ENCODE measurements around the gene RAB3IP.

RAB3IP gene

GRCh38 chr12:69712826-69713225, 25.8 kb upstream of the RAB3IP start:
- Histone ChIP-seq H3K4me1 (ENCODE audit: insufficient read depth, poor library complexity, severe bottlenecking) (no peaks in the 10 kb centered on the region), H3K27ac (ENCODE audit: poor library complexity, severe bottlenecking) (no peak overlapping the region), H3K9me3 (ENCODE audit: severe bottlenecking) (no peaks in the 10 kb centered on the region), H3K27me3 (ENCODE audit: insufficient read depth, poor library complexity, severe bottlenecking) (no peaks in the 10 kb centered on the region), H3K4me3 (ENCODE audit: severe bottlenecking) (no peak overlapping the region), H3K36me3 (ENCODE audit: low read depth) (no peaks in the 10 kb centered on the region)
- no peak for TF ChIP-seq CTCF (IDR thresholded peaks at IDR 0.05; ENCODE audit: poor library complexity, severe bottlenecking)
- no peak for ATAC-seq (ENCODE audit: low read depth)
- DNase-seq (ENCODE audit: low spot score): no peak

- H3K27me3 ChIP-seq (ENCODE audit: insufficient read depth, poor library complexity, severe bottlenecking): no peaks in the 10 kb centered on the region
- TF ChIP-seq CTCF (IDR thresholded peaks at IDR 0.05; ENCODE audit: poor library complexity, severe bottlenecking): no peak
- no peaks in the 10 kb centered on the region for H3K36me3 ChIP-seq (ENCODE audit: low read depth)
- no peaks in the 10 kb centered on the region for H3K4me1 ChIP-seq (ENCODE audit: insufficient read depth, poor library complexity, severe bottlenecking)
- no peak overlapping the region for H3K27ac ChIP-seq (ENCODE audit: poor library complexity, severe bottlenecking)
- H3K4me3 ChIP-seq (ENCODE audit: severe bottlenecking): no peak overlapping the region
- H3K9me3 ChIP-seq (ENCODE audit: severe bottlenecking): no peaks in the 10 kb centered on the region
- DNase-seq (ENCODE audit: low spot score) (no peak), ATAC-seq (ENCODE audit: low read depth) (no peak)
Observed at GRCh38 chr12:69714542-69714941, 24.1 kb upstream of the RAB3IP start.

GRCh38 chr12:69719336-69720316, 19.0 kb upstream of the RAB3IP start:
- Histone ChIP-seq H3K27me3 (ENCODE audit: insufficient read depth, poor library complexity, severe bottlenecking) (no peaks in the 10 kb centered on the region), H3K27ac (ENCODE audit: poor library complexity, severe bottlenecking) (no peak overlapping the region), H3K36me3 (ENCODE audit: low read depth) (no peaks in the 10 kb centered on the region), H3K9me3 (ENCODE audit: severe bottlenecking) (no peaks in the 10 kb centered on the region), H3K4me3 (ENCODE audit: severe bottlenecking) (no peak overlapping the region), H3K4me1 (ENCODE audit: insufficient read depth, poor library complexity, severe bottlenecking) (no peaks in the 10 kb centered on the region)
- ATAC-seq (ENCODE audit: low read depth) (no peak), DNase-seq (ENCODE audit: low spot score) (no peak)
- TF ChIP-seq CTCF (IDR thresholded peaks at IDR 0.05; ENCODE audit: poor library complexity, severe bottlenecking): no peak

- Histone ChIP-seq H3K27ac (ENCODE audit: poor library complexity, severe bottlenecking) (no peak overlapping the region), H3K36me3 (ENCODE audit: low read depth) (no peaks in the 10 kb centered on the region), H3K4me1 (ENCODE audit: insufficient read depth, poor library complexity, severe bottlenecking) (no peaks in the 10 kb centered on the region), H3K4me3 (ENCODE audit: severe bottlenecking) (no peak overlapping the region), H3K9me3 (ENCODE audit: severe bottlenecking) (no peaks in the 10 kb centered on the region), H3K27me3 (ENCODE audit: insufficient read depth, poor library complexity, severe bottlenecking) (no peaks in the 10 kb centered on the region)
- ATAC-seq (ENCODE audit: low read depth) (no peak), DNase-seq (ENCODE audit: low spot score) (no peak)
- no peak for TF ChIP-seq CTCF (IDR thresholded peaks at IDR 0.05; ENCODE audit: poor library complexity, severe bottlenecking)
Observed at GRCh38 chr12:69720750-69721149, 17.9 kb upstream of the RAB3IP start.

GRCh38 chr12:69726922-69727321, 11.7 kb upstream of the RAB3IP start:
- ATAC-seq (ENCODE audit: low read depth): no peak
- DNase-seq (ENCODE audit: low spot score): no peak
- Histone ChIP-seq H3K4me1 (ENCODE audit: insufficient read depth, poor library complexity, severe bottlenecking) (peaks cover 3% of the 10 kb centered on the region), H3K27me3 (ENCODE audit: insufficient read depth, poor library complexity, severe bottlenecking) (no peaks in the 10 kb centered on the region), H3K36me3 (ENCODE audit: low read depth) (no peaks in the 10 kb centered on the region), H3K27ac (ENCODE audit: poor library complexity, severe bottlenecking) (no peak overlapping the region), H3K9me3 (ENCODE audit: severe bottlenecking) (no peaks in the 10 kb centered on the region), H3K4me3 (ENCODE audit: severe bottlenecking) (no peak overlapping the region)
- TF ChIP-seq CTCF (IDR thresholded peaks at IDR 0.05; ENCODE audit: poor library complexity, severe bottlenecking): no peak
